Activated CD4-positive, alpha-beta T cell treated with anti-CD3 and anti-CD28 coated beads for 36 hours (primary cell): ENCODE measurements around the gene SPATA2L. TPM values are rescaled to one million over a fixed set of nuclear protein-coding genes. Genes with fewer than 3 reads are reported as not detected.

Experiments used
- ATAC-seq: fragments of 200-7000 bp; cut with Tn5 transposase; one replicate; pipeline ENCODE4 v1.10.0; 2021; ENCODE audit warnings: mild to moderate bottlenecking, moderate library complexity
- CTCF ChIA-PET: fragments of 350-600 bp; sonication (Branson Sonifier 250); formaldehyde crosslinking; loops from one replicate; lab custom pipeline; 2021; ENCODE audit warnings: antibody characterized with exemption; lab: Charles Lee
- POLR2A ChIA-PET: fragments of 350-600 bp; sonication (Branson Sonifier 250); formaldehyde crosslinking; loops from one replicate; lab custom pipeline; 2021; ENCODE audit warnings: antibody characterized with exemption, inconsistent platforms; lab: Charles Lee
- DNase-seq: peaks from one replicate; pipeline ENCODE4 v3.0.0-alpha.2; 2020
- H3K27ac Mint-ChIP-seq: one replicate; pipeline ENCODE4 v1.8.0; 2021; ENCODE audit warnings: mixed read lengths
- H3K27me3 Mint-ChIP-seq: one replicate; pipeline ENCODE4 v1.8.0; 2021; ENCODE audit warnings: mixed read lengths
- H3K36me3 Mint-ChIP-seq: one replicate; pipeline ENCODE4 v1.8.0; 2021; ENCODE audit warnings: low read depth, mixed read lengths
- H3K4me1 Mint-ChIP-seq: one replicate; pipeline ENCODE4 v1.8.0; 2021; ENCODE audit warnings: mixed read lengths
- H3K4me3 Mint-ChIP-seq: one replicate; pipeline ENCODE4 v1.8.0; 2021; ENCODE audit warnings: mild to moderate bottlenecking, moderate library complexity, mixed read lengths
- H3K9me3 Mint-ChIP-seq: one replicate; pipeline ENCODE4 v1.8.0; 2021; ENCODE audit warnings: low read depth, mixed read lengths
- intact Hi-C, 2 experiments: fragments of 100-400 bp; cut with DNase I in 1 of 2; cut with micrococcal nuclease in 1 of 2; formaldehyde crosslinking; loops; one replicate each; pipeline versions ENCODE4 v1.14.2 to v1.15.1; 2022 to 2024; cut with DNase I, micrococcal nuclease
- total RNA-seq, 2 experiments: library from RNA; stranded (reverse); gene quantifications; one replicate each; pipeline ENCODE4 v1.2.3, GENCODE V29; 2021

Gene SPATA2L
- total RNA-seq, 2 experiments from 2014 or later: 4.9 to 6.5 TPM

- intact Hi-C loops: no loop called here
- no peak for ATAC-seq
- no peak overlapping the region for H3K4me3 Mint-ChIP-seq
- ChIA-PET CTCF (interaction anchor here (2.3 to 2.8 kb wide), 2 partner anchors 33 to 122 kb away, joined by 7 to 9 read pairs; no protein-coding TSS in a partner anchor), POLR2A (no interaction called here)
- no peaks in the 10 kb centered on the region for H3K9me3 Mint-ChIP-seq
- H3K27ac Mint-ChIP-seq: no peak overlapping the region
- no peaks in the 10 kb centered on the region for H3K27me3 Mint-ChIP-seq
- H3K4me1 Mint-ChIP-seq: peaks cover 20% of the 10 kb centered on the region
- no peak for DNase-seq
- H3K36me3 Mint-ChIP-seq: peaks cover 68% of the 10 kb centered on the region
Measured at GRCh38 chr16:89738072-89738377, 36.5 kb upstream of the SPATA2L start.

GRCh38 chr16:89737341-89738071, 36.0 kb upstream of the SPATA2L start:
- Mint-ChIP-seq H3K4me3 (no peak overlapping the region), H3K36me3 (peaks cover 72% of the 10 kb centered on the region)

GRCh38 chr16:89736554-89736953, 35.0 kb upstream of the SPATA2L start:
- Mint-ChIP-seq H3K27ac (peak overlapping the region; percentile 67), H3K36me3 (peaks cover 78% of the 10 kb centered on the region), H3K9me3 (no peaks in the 10 kb centered on the region), H3K4me3 (peak overlapping the region; percentile 23), H3K4me1 (peaks cover 31% of the 10 kb centered on the region), H3K27me3 (no peaks in the 10 kb centered on the region)
- intact Hi-C loops: no loop called here
- no peak for ATAC-seq
- ChIA-PET CTCF (interaction anchor here (0.6 to 1.3 kb wide), 4 partner anchors 14 to 38 kb away, joined by 3 to 6 read pairs (median 4); no protein-coding TSS in a partner anchor), POLR2A (interaction anchor here (0.6 kb wide), 1 partner anchor 47 kb away, joined by 6 read pairs; no protein-coding TSS in a partner anchor)
- DNase-seq: no peak

More at GRCh38 chr16:89737341-89738071, 36.0 kb upstream of the SPATA2L start:
- ATAC-seq (peak; percentile 58), DNase-seq (peak; percentile 66)
- intact Hi-C loops: loop anchor here in 1 of 2 experiments (1.0 kb wide), 1 partner anchor 15 kb away; no protein-coding TSS in a partner anchor
- no peaks in the 10 kb centered on the region for H3K27me3 Mint-ChIP-seq
- CTCF ChIA-PET: interaction anchor here (0.9 to 2.8 kb wide), 3 partner anchors 31 to 123 kb away, joined by 6 to 9 read pairs (median 7); no protein-coding TSS in a partner anchor
- H3K4me1 Mint-ChIP-seq: peaks cover 25% of the 10 kb centered on the region
- POLR2A ChIA-PET: interaction anchor here (0.6 kb wide), 1 partner anchor 77 kb away, joined by 3 read pairs; no protein-coding TSS in a partner anchor
- H3K9me3 Mint-ChIP-seq: no peaks in the 10 kb centered on the region
- peak overlapping the region; percentile 67 for H3K27ac Mint-ChIP-seq

DNA sequence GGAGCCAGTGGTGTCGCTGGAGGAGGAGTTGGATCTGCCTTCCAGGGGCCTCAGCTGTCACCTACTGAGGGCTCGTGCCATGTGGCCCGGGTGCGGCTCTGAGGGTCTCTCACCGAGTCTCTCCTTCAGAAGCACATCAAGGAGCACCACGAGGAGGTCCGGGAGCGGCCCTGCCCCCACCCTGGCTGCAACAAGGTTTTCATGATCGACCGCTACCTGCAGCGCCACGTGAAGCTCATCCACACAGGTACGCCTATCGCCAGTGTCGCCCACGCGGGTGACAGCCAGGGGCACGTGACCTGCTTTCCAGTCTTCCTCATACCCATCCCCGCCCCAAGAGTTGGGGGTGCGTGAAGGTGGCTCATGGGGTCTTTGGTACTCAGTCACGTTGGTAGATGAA, 32.3 kb upstream of the SPATA2L start:
- CTCF ChIA-PET: interaction anchor here (0.6 kb wide), 1 partner anchor 13 kb away, joined by 3 read pairs; no protein-coding TSS in a partner anchor

GRCh38 chr16:89733322-89733721, 31.8 kb upstream of the SPATA2L start:
- intact Hi-C loops: no loop called here
- no peak overlapping the region for H3K27ac Mint-ChIP-seq
- peaks cover 77% of the 10 kb centered on the region for H3K36me3 Mint-ChIP-seq
- H3K4me3 Mint-ChIP-seq: no peak overlapping the region
- ChIA-PET POLR2A (no interaction called here), CTCF (no interaction called here)
- peaks cover 41% of the 10 kb centered on the region for H3K4me1 Mint-ChIP-seq
- H3K9me3 Mint-ChIP-seq: no peaks in the 10 kb centered on the region
- no peak for ATAC-seq
- no peak for DNase-seq
- no peaks in the 10 kb centered on the region for H3K27me3 Mint-ChIP-seq

More for the DNA sequence above, 32.3 kb upstream of the SPATA2L start:
- DNase-seq (no peak), ATAC-seq (no peak)
- POLR2A ChIA-PET: no interaction called here
- no peaks in the 10 kb centered on the region for H3K27me3 Mint-ChIP-seq
- H3K4me3 Mint-ChIP-seq: no peak overlapping the region
- H3K27ac Mint-ChIP-seq: no peak overlapping the region
- H3K36me3 Mint-ChIP-seq: peaks cover 79% of the 10 kb centered on the region
- intact Hi-C loops: no loop called here
- peaks cover 42% of the 10 kb centered on the region for H3K4me1 Mint-ChIP-seq
- no peaks in the 10 kb centered on the region for H3K9me3 Mint-ChIP-seq

- intact Hi-C loops: no loop called here
- H3K27me3 Mint-ChIP-seq: no peaks in the 10 kb centered on the region
- H3K27ac Mint-ChIP-seq: no peak overlapping the region
- H3K36me3 Mint-ChIP-seq: peaks cover 73% of the 10 kb centered on the region
- no peak for DNase-seq
- no peak for ATAC-seq
- no peaks in the 10 kb centered on the region for H3K9me3 Mint-ChIP-seq
- H3K4me1 Mint-ChIP-seq: peaks cover 40% of the 10 kb centered on the region
- CTCF ChIA-PET: no interaction called here
- H3K4me3 Mint-ChIP-seq: no peak overlapping the region
- POLR2A ChIA-PET: no interaction called here
Measured at GRCh38 chr16:89732918-89733242, 31.4 kb upstream of the SPATA2L start.

DNA sequence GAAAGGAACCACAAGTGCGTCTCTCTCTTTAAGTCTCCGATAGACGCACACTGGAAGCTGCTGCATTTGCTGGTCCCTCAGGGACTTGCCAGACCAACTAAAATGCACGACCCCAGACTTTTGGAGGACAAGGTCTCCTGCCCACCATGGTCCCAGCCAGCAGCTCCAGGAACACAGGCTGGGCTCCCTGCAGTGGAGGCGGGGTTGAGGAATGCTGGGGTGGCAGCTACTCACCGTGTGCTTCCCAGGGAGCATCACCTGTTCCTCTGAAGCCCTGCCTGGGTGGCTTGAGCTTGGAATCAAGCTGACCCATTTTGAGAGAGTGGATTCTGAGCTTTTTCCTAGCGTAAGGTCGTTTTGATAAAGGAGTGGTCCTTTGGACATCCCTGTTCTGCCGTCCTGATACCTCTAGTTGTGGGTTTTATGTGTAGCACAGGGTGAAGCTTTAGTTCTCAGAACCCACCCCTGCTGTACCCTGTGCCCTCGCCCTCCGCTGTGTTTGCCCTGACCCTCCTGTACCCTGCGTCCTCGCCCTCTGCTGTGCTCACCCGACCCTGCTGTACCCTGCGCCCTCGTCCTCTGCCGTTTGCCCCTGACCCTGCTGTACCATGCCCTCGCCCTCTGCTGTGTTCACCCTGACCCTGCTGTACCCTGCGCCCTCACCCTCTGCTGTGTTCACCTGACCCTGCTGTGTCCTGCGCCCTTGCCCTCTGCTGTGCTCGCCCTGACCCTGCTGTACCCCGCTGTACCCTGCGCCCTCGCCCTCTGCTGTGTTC, 30.8 kb upstream of the SPATA2L start:
- intact Hi-C loops: no loop called here
- H3K4me1 Mint-ChIP-seq: peaks cover 40% of the 10 kb centered on the region
- H3K9me3 Mint-ChIP-seq: no peaks in the 10 kb centered on the region
- no peak for ATAC-seq
- H3K4me3 Mint-ChIP-seq: no peak overlapping the region
- DNase-seq: no peak
- no peaks in the 10 kb centered on the region for H3K27me3 Mint-ChIP-seq
- H3K36me3 Mint-ChIP-seq: peaks cover 71% of the 10 kb centered on the region
- CTCF ChIA-PET: interaction anchor here (1.2 to 1.8 kb wide), 2 partner anchors 8 to 9 kb away, joined by 3 to 7 read pairs; no protein-coding TSS in a partner anchor
- peak overlapping the region; percentile 22 for H3K27ac Mint-ChIP-seq
- POLR2A ChIA-PET: no interaction called here

DNA sequence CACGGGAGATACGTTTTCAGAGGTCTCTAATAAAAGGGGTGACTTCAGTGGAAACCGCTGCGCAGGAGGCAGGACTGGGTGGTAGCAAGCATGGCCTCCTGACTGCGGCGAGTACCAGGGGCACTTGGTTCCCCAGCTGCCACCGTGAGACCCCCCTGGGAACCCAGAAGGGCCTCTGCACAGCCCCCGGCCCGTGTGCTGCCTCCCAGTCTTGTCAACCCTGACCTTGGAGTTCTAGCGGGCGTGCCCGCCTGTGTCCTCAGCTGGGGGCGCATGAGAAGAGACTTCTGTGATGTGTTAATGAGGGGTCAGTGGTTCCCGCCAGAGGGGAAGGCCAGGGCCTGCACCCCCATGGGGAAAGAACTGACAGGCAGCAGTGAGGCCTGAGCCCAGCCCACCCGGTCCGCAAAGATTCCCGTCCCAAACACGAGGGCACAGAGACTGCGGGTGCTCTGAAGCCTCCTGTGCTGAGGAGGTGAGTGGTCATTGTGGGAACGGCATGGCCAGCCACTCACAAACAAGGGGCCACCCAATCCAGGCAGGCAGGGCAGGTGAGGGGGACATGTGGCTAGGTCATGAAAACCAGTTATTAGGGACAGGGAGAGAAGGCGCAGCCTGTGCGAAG, 29.2 kb upstream of the SPATA2L start:
- Mint-ChIP-seq H3K27me3 (no peaks in the 10 kb centered on the region), H3K9me3 (no peaks in the 10 kb centered on the region), H3K4me1 (peaks cover 39% of the 10 kb centered on the region), H3K36me3 (peaks cover 62% of the 10 kb centered on the region), H3K27ac (no peak overlapping the region), H3K4me3 (no peak overlapping the region)
- CTCF ChIA-PET: interaction anchor here (1.8 kb wide), 1 partner anchor 8 kb away, joined by 7 read pairs; no protein-coding TSS in a partner anchor
- POLR2A ChIA-PET: no interaction called here
- DNase-seq (no peak), ATAC-seq (no peak)
- intact Hi-C loops: no loop called here

DNA sequence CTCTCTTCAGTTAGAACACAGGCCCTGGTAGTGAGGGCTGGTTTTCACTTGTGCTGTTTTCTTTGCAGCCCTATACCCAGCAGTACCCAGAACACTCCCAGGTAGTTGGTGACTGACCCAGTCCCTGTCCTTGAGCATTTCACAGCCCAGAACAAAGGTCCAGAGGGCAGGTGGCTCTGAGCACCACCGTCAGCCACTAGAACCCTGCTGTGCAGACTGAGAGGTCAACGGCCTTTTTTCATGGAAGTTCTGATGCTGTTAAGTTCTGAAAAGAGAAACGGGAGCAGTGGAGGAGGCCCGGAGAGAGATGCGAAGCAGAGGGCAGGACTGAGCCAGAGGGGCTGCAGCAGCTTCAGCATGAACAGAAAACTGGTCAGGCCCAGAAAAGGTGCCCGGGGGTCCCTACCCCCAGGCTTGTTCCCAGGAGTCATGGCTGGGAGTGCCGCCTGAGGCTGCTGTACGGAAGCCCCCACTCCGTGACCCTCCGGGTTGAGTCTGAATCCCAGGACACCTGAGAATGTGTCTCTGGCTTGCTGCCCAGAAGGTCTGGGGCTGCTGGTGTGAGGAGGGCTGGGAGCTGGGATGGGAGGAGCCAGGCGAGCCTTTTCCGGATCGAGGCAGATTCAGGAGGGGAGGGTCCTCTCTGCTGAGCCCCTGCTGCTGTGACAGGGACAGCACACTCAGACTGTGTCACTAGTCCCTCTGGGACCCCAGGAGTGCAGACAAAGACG, 28.5 kb upstream of the SPATA2L start:
- intact Hi-C loops: loop anchor here in 1 of 2 experiments (10.0 kb wide), 1 partner anchor 1275 kb away; the partner anchor contains the start of gene ZFPM1
- Mint-ChIP-seq H3K4me1 (peaks cover 39% of the 10 kb centered on the region), H3K4me3 (no peak overlapping the region), H3K9me3 (no peaks in the 10 kb centered on the region), H3K27me3 (no peaks in the 10 kb centered on the region), H3K36me3 (peaks cover 55% of the 10 kb centered on the region), H3K27ac (no peak overlapping the region)
- ATAC-seq: no peak
- POLR2A ChIA-PET: no interaction called here
- no peak for DNase-seq
- CTCF ChIA-PET: interaction anchor here (1.1 kb wide), 1 partner anchor 25 kb away, joined by 4 read pairs; no protein-coding TSS in a partner anchor

- intact Hi-C loops: loop anchor here in 1 of 2 experiments (10.0 kb wide), 1 partner anchor 1274 kb away; the partner anchor contains the start of gene ZFPM1
- ChIA-PET POLR2A (no interaction called here), CTCF (interaction anchor here (1.1 kb wide), 1 partner anchor 25 kb away, joined by 4 read pairs; no protein-coding TSS in a partner anchor)
- ATAC-seq: no peak
- Mint-ChIP-seq H3K4me3 (no peak overlapping the region), H3K36me3 (peaks cover 51% of the 10 kb centered on the region), H3K27ac (no peak overlapping the region), H3K4me1 (peaks cover 43% of the 10 kb centered on the region), H3K27me3 (no peaks in the 10 kb centered on the region), H3K9me3 (no peaks in the 10 kb centered on the region)
- DNase-seq: no peak
Measured at GRCh38 chr16:89729293-89729692, 27.8 kb upstream of the SPATA2L start.
